Omental fat pad (tissue), 4 donors: ENCODE data around the gene CARNS1. TPM values are rescaled to one million over a fixed set of nuclear protein-coding genes. Genes with fewer than 3 reads are reported as not detected.

Source experiments
- ATAC-seq: fragments of 150-250 bp; one replicate; pipeline ENCODE4 v1.9.1; 2016; ENCODE audit warnings: mild to moderate bottlenecking, moderate library complexity; ENCODE audit not compliant: low FRiP score
- DNase-seq: peaks from one replicate; pipeline ENCODE4 v3.0.0-alpha.2; 2019; ENCODE audit warnings: low spot score
- CTCF ChIP-seq, 3 donors: fragments of 450-650 bp; IDR thresholded peaks; one replicate each; pipeline ENCODE4 v1.5.1; 2016 to 2017; ENCODE audit warnings: antibody characterized with exemption in 3 of 3, mild to moderate bottlenecking in 3 of 3, moderate library complexity in 2 of 3
- total RNA-seq, 4 donors: library from RNA; depleted of rRNA; stranded (reverse); fragments of >200 nt; gene quantifications; one replicate each; pipeline ENCODE4 v1.1.0, GENCODE V29; 2016

Gene CARNS1
- total RNA-seq, 4 donors from 2014 or later = 0.47 to 42.6 (median 7.5) TPM

- DNase-seq (no peak), ATAC-seq (no peak)
- TF ChIP-seq CTCF (IDR thresholded peaks at IDR 0.05) = no peak
These were observed 39.6 kb downstream of the CARNS1 start, which contains the start of gene CABP4 for GRCh38 chr11:67455054-67455453. Gene CABP4, plus strand, starts transcription at chr11:67455354. Its CDS starts 70 bp downstream, at chr11:67455424.

GRCh38 chr11:67456068-67456705 is 40.7 kb downstream of the CARNS1 start:
- DNase-seq = no peak
- ATAC-seq = no peak
- TF ChIP-seq CTCF (IDR thresholded peaks at IDR 0.05) = no peak

GRCh38 chr11:67457453-67457852 is 42.0 kb downstream of the CARNS1 start:
- ATAC-seq (no peak), DNase-seq (no peak)
- TF ChIP-seq CTCF (IDR thresholded peaks at IDR 0.05) = no peak

GRCh38 chr11:67458266-67458665 is 42.8 kb downstream of the CARNS1 start:
- ATAC-seq (no peak), DNase-seq (no peak)
- TF ChIP-seq CTCF (IDR thresholded peaks at IDR 0.05) = no peak

GRCh38 chr11:67463186-67463585 is 47.7 kb downstream of the CARNS1 start:
- ATAC-seq (no peak), DNase-seq (no peak)
- no peak for TF ChIP-seq CTCF (IDR thresholded peaks at IDR 0.05)

GRCh38 chr11:67463680-67464410 is 48.4 kb downstream of the CARNS1 start:
- DNase-seq (no peak), ATAC-seq (no peak)
- no peak for TF ChIP-seq CTCF (IDR thresholded peaks at IDR 0.05)
